IMR-90 (cell line): ENCODE results near the gene GPC5. TPM values are rescaled to one million over a fixed set of nuclear protein-coding genes. Genes with fewer than 3 reads are reported as not detected.

ENCODE experiments used
- ATAC-seq: fragments of 200-7000 bp; cut with Tn5 transposase; 2 replicates; pipeline ENCODE4 v1.9.1; 2020; ENCODE audit warnings: low read depth, mild to moderate bottlenecking, moderate library complexity
- BruUV-seq: library from RNA; stranded (reverse); fragments of 400-500 nt; replicated peaks from 2 replicates; lab custom pipeline; 2021; lab: Mats Ljungman, UMichigan
- CTCF ChIA-PET: fragments of 300-600 bp; formaldehyde crosslinking; extraction: SDS; loops from one replicate; lab custom pipeline; 2021; ENCODE audit warnings: antibody characterized with exemption; lab: Yijun Ruan, JAX
- POLR2A ChIA-PET: fragments of 300-600 bp; sonication (Branson Sonifier 250); formaldehyde crosslinking; loops from one replicate; lab custom pipeline; 2022; ENCODE audit warnings: antibody characterized with exemption; ENCODE audit not compliant: unreplicated experiment; lab: Charles Lee
- DNase-seq: peaks from one replicate; pipeline ENCODE4 v3.0.0; 2013
- H2AFZ ChIP-seq: replicated peaks from 2 replicates; pipeline ENCODE3; 2013; ENCODE audit warnings: low read length, mild to moderate bottlenecking; ENCODE audit not compliant: poor library complexity
- H2AK5ac ChIP-seq: 2 replicates; pipeline ENCODE4 v1.6.1; 2013; ENCODE audit warnings: low read depth, low read length, inconsistent platforms
- H2AK9ac ChIP-seq: replicated peaks from 2 replicates; pipeline ENCODE3; 2013; ENCODE audit warnings: mild to moderate bottlenecking, low read depth, low read length, moderate library complexity; ENCODE audit not compliant: poor library complexity
- H2BK120ac ChIP-seq: 2 replicates; pipeline ENCODE4 v1.6.1; 2013; ENCODE audit warnings: low read depth, low read length, inconsistent platforms
- H2BK15ac ChIP-seq: 3 replicates; pipeline ENCODE4 v1.6.1; 2013; ENCODE audit warnings: low read depth, low read length, inconsistent platforms
- H2BK20ac ChIP-seq: 2 replicates; pipeline ENCODE4 v1.6.1; 2013; ENCODE audit warnings: low read depth, mild to moderate bottlenecking, inconsistent platforms, low read length, moderate library complexity
- H2BK5ac ChIP-seq: 2 replicates; pipeline ENCODE4 v1.6.1; 2013; ENCODE audit warnings: mild to moderate bottlenecking, low read depth, low read length, inconsistent platforms; ENCODE audit not compliant: poor library complexity, severe bottlenecking
- H3K14ac ChIP-seq: replicated peaks from 2 replicates; pipeline ENCODE4 v1.6.1; 2013; ENCODE audit warnings: low read depth, low read length, inconsistent platforms
- H3K18ac ChIP-seq: 2 replicates; pipeline ENCODE4 v1.6.1; 2013; ENCODE audit warnings: low read depth, low read length, control low read depth
- H3K23ac ChIP-seq: 2 replicates; pipeline ENCODE4 v1.6.1; 2013; ENCODE audit warnings: low read depth, low read length, inconsistent platforms
- H3K27ac ChIP-seq: 2 replicates; pipeline ENCODE4 v1.5.1; 2013; ENCODE audit warnings: mild to moderate bottlenecking, control low read depth, low read length; ENCODE audit not compliant: insufficient read depth
- H3K27me3 ChIP-seq: 2 replicates; pipeline ENCODE4 v1.6.1; 2013; ENCODE audit warnings: low read length; ENCODE audit not compliant: control insufficient read depth, insufficient read depth
- H3K36me3 ChIP-seq: 2 replicates; pipeline ENCODE4 v1.6.1; 2013; ENCODE audit warnings: low read length, mixed read lengths; ENCODE audit not compliant: control insufficient read depth, insufficient read depth
- H3K4ac ChIP-seq: 2 replicates; pipeline ENCODE4 v1.6.1; 2013; ENCODE audit warnings: low read depth, low read length, inconsistent platforms
- H3K4me1 ChIP-seq: 2 replicates; pipeline ENCODE4 v1.6.1; 2013; ENCODE audit warnings: low read length, mixed read lengths; ENCODE audit not compliant: control insufficient read depth, insufficient read depth
- H3K4me2 ChIP-seq: 2 replicates; pipeline ENCODE4 v1.6.1; 2013; ENCODE audit warnings: low read depth, mild to moderate bottlenecking, control low read depth, low read length, moderate library complexity
- H3K4me3 ChIP-seq: 2 replicates; pipeline ENCODE4 v1.5.1; 2013; ENCODE audit warnings: low read depth, mild to moderate bottlenecking, control low read depth, low read length, moderate library complexity; ENCODE audit not compliant: insufficient read depth
- H3K56ac ChIP-seq: 2 replicates; pipeline ENCODE4 v1.6.1; 2013; ENCODE audit warnings: low read length, inconsistent platforms; ENCODE audit not compliant: insufficient read depth; ENCODE audit errors: extremely low read depth
- H3K79me1 ChIP-seq, 2 experiments: 2 replicates each; pipeline ENCODE4 v1.6.1; 2013; ENCODE audit warnings: low read length in 2 of 2, inconsistent platforms in 1 of 2, low read depth in 1 of 2
- H3K9ac ChIP-seq: 2 replicates; pipeline ENCODE4 v1.6.1; 2013; ENCODE audit warnings: low read depth, low read length, control low read depth
- H3K9me1 ChIP-seq: 2 replicates; pipeline ENCODE4 v1.6.1; 2013; ENCODE audit warnings: low read length, inconsistent platforms; ENCODE audit not compliant: insufficient read depth
- H3K9me3 ChIP-seq: 2 replicates; pipeline ENCODE4 v1.6.1; 2013; ENCODE audit warnings: low read length; ENCODE audit not compliant: control insufficient read depth, insufficient read depth
- H4K20me1 ChIP-seq: 2 replicates; pipeline ENCODE4 v1.6.1; 2013; ENCODE audit warnings: low read length, inconsistent platforms; ENCODE audit not compliant: insufficient read depth
- H4K5ac ChIP-seq: 2 replicates; pipeline ENCODE4 v1.6.1; 2013; ENCODE audit warnings: mild to moderate bottlenecking, low read depth, low read length, control low read depth
- H4K8ac ChIP-seq, 2 experiments: 2 replicates each; pipeline ENCODE4 v1.6.1; 2013; ENCODE audit warnings: low read depth in 2 of 2, low read length in 2 of 2, control low read depth in 1 of 2, inconsistent platforms in 1 of 2
- H4K91ac ChIP-seq: 2 replicates; pipeline ENCODE4 v1.6.1; 2013; ENCODE audit warnings: low read depth, low read length, inconsistent platforms; ENCODE audit not compliant: insufficient read depth
- BHLHE40 ChIP-seq: fragments of 150-350 bp; IDR thresholded peaks from 2 replicates; pipeline ENCODE4 v1.6.1; 2016; ENCODE audit warnings: mild to moderate bottlenecking, low read depth, low read length
- CHD1 ChIP-seq: IDR thresholded peaks from 2 replicates; pipeline ENCODE4 v1.6.1; 2012; ENCODE audit warnings: low read depth, low read length, improper control_type of control experiment
- FOS ChIP-seq: fragments of 150-350 bp; IDR thresholded peaks from 2 replicates; pipeline ENCODE4 v1.6.1; 2016; ENCODE audit warnings: low read depth, low read length
- MAFK ChIP-seq: IDR thresholded peaks from 2 replicates; pipeline ENCODE4 v1.6.1; 2012; ENCODE audit warnings: low read depth, low read length, improper control_type of control experiment
- MXI1 ChIP-seq: IDR thresholded peaks from 2 replicates; pipeline ENCODE4 v1.6.1; 2012; ENCODE audit warnings: low read depth, mild to moderate bottlenecking, low read length, moderate library complexity, borderline replicate concordance
- NFE2L2 ChIP-seq: fragments of 150-350 bp; IDR thresholded peaks from 2 replicates; pipeline ENCODE4 v1.6.1; 2016; ENCODE audit warnings: low read depth, mild to moderate bottlenecking, low read length
- RAD21 ChIP-seq: IDR thresholded peaks from 2 replicates; pipeline ENCODE4 v1.6.1; 2012; ENCODE audit warnings: low read length, improper control_type of control experiment
- SMC3 ChIP-seq: fragments of 150-350 bp; IDR thresholded peaks from 2 replicates; pipeline ENCODE4 v1.6.1; 2016; ENCODE audit warnings: low read depth, mild to moderate bottlenecking, antibody characterized with exemption, low read length, moderate library complexity
- WGBS, 2 experiments: methylation state at CpG; one replicate each; pipeline versions ENCODE4 v1.1.5 to v1.1.7; 2013; ENCODE audit warnings: missing lambda C conversion rate in 2 of 2; ENCODE audit not compliant: insufficient read length in 1 of 2; ENCODE audit errors: extremely low coverage in 2 of 2; 5-methylcytosine and 5-hydroxymethylcytosine counted together
- dilution Hi-C: fragments of 300-500 bp; cut with HindIII; formaldehyde crosslinking; loops from one replicate; pipeline ENCODE4 v1.14.3; 2018; ENCODE audit warnings: low sequenced_read_pairs; ENCODE audit not compliant: unreplicated experiment
- in situ Hi-C: fragments of 300-500 bp; cut with MboI; formaldehyde crosslinking; loops from 3 replicates; pipeline ENCODE4 v1.14.3; 2019; ENCODE audit warnings: low sequenced_read_pairs, inconsistent platforms, mixed read lengths
- intact Hi-C: fragments of 100-400 bp; cut with micrococcal nuclease; formaldehyde crosslinking; loops from 2 replicates; pipeline ENCODE4 v1.10.0; 2022
- polyA plus RNA-seq, 3 experiments: library from polyadenylated mRNA; depleted of rRNA; stranded (reverse); fragments of >200 nt; gene quantifications; 2 replicates each; pipeline ENCODE4 v1.2.3, GENCODE V29; 2012; ENCODE audit warnings: low replicate concordance in 1 of 3
- total RNA-seq: library from RNA; depleted of rRNA; stranded (reverse); fragments of >200 nt; gene quantifications from 2 replicates; pipeline ENCODE4 v1.2.3, GENCODE V29; 2012
- TF ChIP-seq, protein P1 (sequence below): fragments of 150-350 bp; IDR thresholded peaks from 2 replicates; pipeline ENCODE4 v1.6.1; 2017; ENCODE audit warnings: mild to moderate bottlenecking, antibody characterized with exemption, low read length, low read depth
- TF ChIP-seq, protein P2 (sequence below): conservative IDR thresholded peaks from 2 replicates; pipeline ENCODE4 v1.5.1; 2012; ENCODE audit warnings: mild to moderate bottlenecking, low read depth, low read length, improper control_type of control experiment
- TF ChIP-seq, protein P3 (sequence below): fragments of 150-350 bp; IDR thresholded peaks from 2 replicates; pipeline ENCODE4 v1.6.1; 2016; ENCODE audit warnings: low read depth, mild to moderate bottlenecking, low read length, moderate library complexity, borderline replicate concordance

The GPC5 gene
- total and polyA plus RNA-seq, 2 of the 4 experiments (the other 2 are of a cell fraction), result 0.94 to 1.8 TPM

DNA sequence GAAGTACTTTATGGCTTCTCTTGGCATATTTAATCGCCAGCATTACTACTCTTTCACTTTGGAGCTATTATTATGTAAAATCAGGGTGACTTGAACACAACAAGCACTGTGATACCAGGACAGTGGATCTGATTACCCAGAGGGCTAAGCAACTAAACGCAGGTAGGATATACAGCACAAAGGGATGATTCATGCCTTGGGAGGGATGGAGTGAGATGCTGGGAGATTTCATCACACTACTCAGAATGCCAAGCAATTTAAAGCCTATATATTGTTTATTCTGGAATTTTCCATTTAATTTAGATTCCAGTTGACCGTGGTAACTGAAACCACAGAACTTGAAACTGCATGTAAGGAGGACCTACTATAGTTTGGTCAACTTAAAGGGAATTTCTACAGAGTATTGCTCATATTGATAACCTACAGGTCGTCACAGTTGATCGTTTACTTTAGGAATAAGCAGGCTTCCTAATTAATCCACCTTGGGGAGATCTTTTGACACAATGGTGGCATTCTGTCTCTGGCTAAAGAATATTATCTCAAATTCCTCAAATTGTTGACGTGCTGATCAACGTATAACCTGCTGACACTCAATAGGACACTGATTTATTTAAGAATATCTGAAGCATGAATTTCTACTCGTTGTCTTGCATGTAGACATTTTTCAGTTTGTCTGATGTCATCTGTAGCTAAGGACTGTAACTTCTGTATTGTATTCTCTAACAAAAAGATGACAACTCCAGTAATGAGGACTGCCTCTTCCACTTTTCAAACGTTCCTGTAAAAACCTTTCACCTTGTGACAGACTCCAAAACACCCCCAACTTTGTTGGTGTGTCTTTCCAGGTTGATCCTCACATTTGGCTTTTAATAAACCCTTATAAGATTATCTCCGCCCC lies 254.2 kb downstream of the GPC5 start:
- Histone ChIP-seq H3K27ac (no peak overlapping the region), H3K56ac (no peak overlapping the region), H2BK15ac (no peak overlapping the region), H2AK5ac (no peak overlapping the region), H3K9me3 (no peaks in the 10 kb centered on the region), H2BK20ac (no peak overlapping the region), H2BK120ac (no peak overlapping the region), H3K4me1 (no peaks in the 10 kb centered on the region), H2BK5ac (no peak overlapping the region), H2AK9ac (no peak overlapping the region), H2AFZ (no peak overlapping the region), H4K20me1 (no peaks in the 10 kb centered on the region), H3K23ac (no peak overlapping the region), H3K79me1 (no peaks in the 10 kb centered on the region), H4K8ac (no peak overlapping the region), H3K9ac (no peak overlapping the region), H3K4me2 (no peak overlapping the region), H3K9me1 (no peaks in the 10 kb centered on the region), H3K36me3 (no peaks in the 10 kb centered on the region), H3K18ac (no peak overlapping the region), H3K14ac (no peak overlapping the region), H3K4me3 (no peak overlapping the region), H4K91ac (no peak overlapping the region), H4K5ac (no peak overlapping the region), H3K27me3 (no peaks in the 10 kb centered on the region), H3K4ac (no peak overlapping the region)
- BruUV-seq, result no TSS peak
- TF ChIP-seq NFE2L2 (no peak), FOS (no peak), SMC3 (no peak), MXI1 (no peak), CHD1 (no peak), BHLHE40 (no peak), MAFK (no peak), RAD21 (no peak)
- TF ChIP-seq, protein P1, sequence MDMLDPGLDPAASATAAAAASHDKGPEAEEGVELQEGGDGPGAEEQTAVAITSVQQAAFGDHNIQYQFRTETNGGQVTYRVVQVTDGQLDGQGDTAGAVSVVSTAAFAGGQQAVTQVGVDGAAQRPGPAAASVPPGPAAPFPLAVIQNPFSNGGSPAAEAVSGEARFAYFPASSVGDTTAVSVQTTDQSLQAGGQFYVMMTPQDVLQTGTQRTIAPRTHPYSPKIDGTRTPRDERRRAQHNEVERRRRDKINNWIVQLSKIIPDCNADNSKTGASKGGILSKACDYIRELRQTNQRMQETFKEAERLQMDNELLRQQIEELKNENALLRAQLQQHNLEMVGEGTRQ, result no peak
- TF ChIP-seq, protein P2, sequence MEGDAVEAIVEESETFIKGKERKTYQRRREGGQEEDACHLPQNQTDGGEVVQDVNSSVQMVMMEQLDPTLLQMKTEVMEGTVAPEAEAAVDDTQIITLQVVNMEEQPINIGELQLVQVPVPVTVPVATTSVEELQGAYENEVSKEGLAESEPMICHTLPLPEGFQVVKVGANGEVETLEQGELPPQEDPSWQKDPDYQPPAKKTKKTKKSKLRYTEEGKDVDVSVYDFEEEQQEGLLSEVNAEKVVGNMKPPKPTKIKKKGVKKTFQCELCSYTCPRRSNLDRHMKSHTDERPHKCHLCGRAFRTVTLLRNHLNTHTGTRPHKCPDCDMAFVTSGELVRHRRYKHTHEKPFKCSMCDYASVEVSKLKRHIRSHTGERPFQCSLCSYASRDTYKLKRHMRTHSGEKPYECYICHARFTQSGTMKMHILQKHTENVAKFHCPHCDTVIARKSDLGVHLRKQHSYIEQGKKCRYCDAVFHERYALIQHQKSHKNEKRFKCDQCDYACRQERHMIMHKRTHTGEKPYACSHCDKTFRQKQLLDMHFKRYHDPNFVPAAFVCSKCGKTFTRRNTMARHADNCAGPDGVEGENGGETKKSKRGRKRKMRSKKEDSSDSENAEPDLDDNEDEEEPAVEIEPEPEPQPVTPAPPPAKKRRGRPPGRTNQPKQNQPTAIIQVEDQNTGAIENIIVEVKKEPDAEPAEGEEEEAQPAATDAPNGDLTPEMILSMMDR, result no peak
- TF ChIP-seq, protein P3, sequence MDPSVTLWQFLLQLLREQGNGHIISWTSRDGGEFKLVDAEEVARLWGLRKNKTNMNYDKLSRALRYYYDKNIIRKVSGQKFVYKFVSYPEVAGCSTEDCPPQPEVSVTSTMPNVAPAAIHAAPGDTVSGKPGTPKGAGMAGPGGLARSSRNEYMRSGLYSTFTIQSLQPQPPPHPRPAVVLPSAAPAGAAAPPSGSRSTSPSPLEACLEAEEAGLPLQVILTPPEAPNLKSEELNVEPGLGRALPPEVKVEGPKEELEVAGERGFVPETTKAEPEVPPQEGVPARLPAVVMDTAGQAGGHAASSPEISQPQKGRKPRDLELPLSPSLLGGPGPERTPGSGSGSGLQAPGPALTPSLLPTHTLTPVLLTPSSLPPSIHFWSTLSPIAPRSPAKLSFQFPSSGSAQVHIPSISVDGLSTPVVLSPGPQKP, result no peak
- ATAC-seq (no peak), DNase-seq (peak; percentile 28)
- CTCF ChIA-PET, result no interaction called here
- WGBS, 2 experiments, result no CpG with 5 or more reads among the region's 10 CpGs
- dilution Hi-C loops, result no loop called here
- in situ Hi-C loops, result no loop called here
- intact Hi-C loops, result no loop called here
- POLR2A ChIA-PET, result no interaction called here
